Measurements from ENCODE around the gene TMEM140. TPM values are rescaled to one million over a fixed set of nuclear protein-coding genes. Genes with fewer than 3 reads are reported as not detected.
"Not testable (repeated sequence)": the region's sequence is repeated elsewhere in the genome, so short reads cannot be mapped to it uniquely, and the experiment has no call there.

Gene TMEM140
- total RNA-seq, 5 donors from 2014 or later (not counting 1 experiment from before 2014, with no cell fraction given), result 20.7 to 32.7 (median 25.8) TPM

DNA sequence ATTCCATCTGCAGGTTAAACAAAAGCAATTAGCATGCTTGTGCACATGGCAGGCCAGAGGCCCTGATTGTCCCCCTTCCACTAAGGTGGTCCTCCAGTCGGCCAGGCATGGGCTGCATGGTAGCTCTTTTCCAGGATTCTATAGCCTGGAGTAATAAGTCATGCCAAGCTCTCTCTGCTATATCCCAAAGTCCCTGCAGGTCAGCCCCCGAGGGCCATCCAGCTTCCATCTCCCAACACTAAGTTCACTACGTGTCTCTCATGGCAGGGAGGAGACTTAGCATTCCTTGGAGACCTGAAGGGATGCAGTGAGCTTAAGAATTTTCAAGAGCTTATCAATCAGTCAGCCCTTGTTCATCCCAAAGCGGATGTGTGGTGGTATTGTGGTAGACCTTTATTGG is 26.0 kb downstream of the TMEM140 start:
- H3K27me3 Mint-ChIP-seq; DNase-seq; H3K27ac Mint-ChIP-seq; H3K27ac ChIP-seq (ENCODE audit: low read length); H3K27me3 ChIP-seq (replicated peaks in 1 of 2; ENCODE audit: control insufficient read depth in 2 of 2, extremely low read depth in 1 of 2, insufficient read depth in 2 of 2, low read length in 1 of 2); H3K9me3 Mint-ChIP-seq; H3K9me3 ChIP-seq; H3K36me3 ChIP-seq (ENCODE audit: control insufficient read depth in 2 of 2, extremely low read depth in 1 of 2, insufficient read depth in 1 of 2, low read length in 1 of 2); ATAC-seq (replicated peaks in 1 of 4); H3K4me3 Mint-ChIP-seq; H3K4me3 ChIP-seq (ENCODE audit: control insufficient read depth in 1 of 2, extremely low read depth in 1 of 2, low read length in 1 of 2): not testable (repeated sequence)
- WGBS (ENCODE audit: insufficient coverage), result 90% methylated on average over 2 of the region's 4 CpGs
- H3K4me1 ChIP-seq (ENCODE audit: control insufficient read depth in 1 of 2, extremely low read depth in 1 of 2, insufficient read depth in 2 of 2, low read length in 2 of 2), result peaks cover 7 to 25% of the 10 kb centered on the region in 2 experiments
- CTCF ChIA-PET, result interaction anchor here in 1 of 2 donors (2.3 kb wide), 1 partner anchor 188 kb away, joined by 7 read pairs; the partner anchor contains the start of gene AGBL3
- POLR2A ChIA-PET, result interaction anchor here in 1 of 2 donors (0.6 kb wide), 1 partner anchor 98 kb away, joined by 4 read pairs; no protein-coding TSS in a partner anchor
- H3K36me3 Mint-ChIP-seq, result peaks cover 10% of the 10 kb centered on the region
- peaks cover 25 to 26% (median 25%) of the 10 kb centered on the region in 3 donors for H3K4me1 Mint-ChIP-seq

- no peak overlapping the region for H3K27ac Mint-ChIP-seq
- no peak overlapping the region for H3K4me3 ChIP-seq (ENCODE audit: control insufficient read depth in 1 of 2, extremely low read depth in 1 of 2, low read length in 1 of 2)
- H3K4me1 ChIP-seq (ENCODE audit: control insufficient read depth in 1 of 2, extremely low read depth in 1 of 2, insufficient read depth in 2 of 2, low read length in 2 of 2), result peaks cover 0 to 14% of the 10 kb centered on the region in 2 experiments
- no peaks in the 10 kb centered on the region for H3K27me3 ChIP-seq (replicated peaks in 1 of 2; ENCODE audit: control insufficient read depth in 2 of 2, extremely low read depth in 1 of 2, insufficient read depth in 2 of 2, low read length in 1 of 2)
- H3K27ac ChIP-seq (ENCODE audit: low read length), result no peak overlapping the region
- ChIA-PET POLR2A (no interaction called here), CTCF (interaction anchor here in 1 of 2 donors (2.3 kb wide), 1 partner anchor 189 kb away, joined by 7 read pairs; the partner anchor contains the start of gene AGBL3)
- no peak for DNase-seq
- peaks cover 0 to 9% (median 7%) of the 10 kb centered on the region in 3 donors for H3K9me3 Mint-ChIP-seq
- no peak overlapping the region for H3K4me3 Mint-ChIP-seq
- H3K27me3 Mint-ChIP-seq, result no peaks in the 10 kb centered on the region
- no peaks in the 10 kb centered on the region for H3K36me3 ChIP-seq (ENCODE audit: control insufficient read depth in 2 of 2, extremely low read depth in 1 of 2, insufficient read depth in 1 of 2, low read length in 1 of 2)
- H3K9me3 ChIP-seq, result peaks cover 4% of the 10 kb centered on the region
- peaks cover 16% of the 10 kb centered on the region for H3K36me3 Mint-ChIP-seq
- 100% methylated on average over 3 of the region's 7 CpGs for WGBS (ENCODE audit: insufficient coverage)
- ATAC-seq (replicated peaks in 1 of 4), result no peak
- H3K4me1 Mint-ChIP-seq, result peaks cover 14 to 16% (median 15%) of the 10 kb centered on the region in 3 donors
These were observed 27.1 kb downstream of the TMEM140 start for GRCh38 chr7:135174941-135175340.

- peaks cover 22% of the 10 kb centered on the region for H3K36me3 Mint-ChIP-seq
- no peaks in the 10 kb centered on the region for H3K27me3 Mint-ChIP-seq
- 95% methylated on average over 6 of the region's 6 CpGs for WGBS (ENCODE audit: insufficient coverage)
- CTCF ChIA-PET, result no interaction called here
- peaks cover 2 to 3% of the 10 kb centered on the region in 2 donors for H3K36me3 ChIP-seq (ENCODE audit: control insufficient read depth in 2 of 2, extremely low read depth in 1 of 2, insufficient read depth in 1 of 2, low read length in 1 of 2)
- H3K4me1 ChIP-seq (ENCODE audit: control insufficient read depth in 1 of 2, extremely low read depth in 1 of 2, insufficient read depth in 2 of 2, low read length in 2 of 2), result peaks cover 0 to 10% of the 10 kb centered on the region in 2 experiments
- POLR2A ChIA-PET, result no interaction called here
- no peak overlapping the region for H3K27ac ChIP-seq (ENCODE audit: low read length)
- H3K9me3 ChIP-seq, result peaks cover 7% of the 10 kb centered on the region
- H3K4me1 Mint-ChIP-seq, result peaks cover 11 to 12% (median 11%) of the 10 kb centered on the region in 3 donors
- no peak for ATAC-seq (replicated peaks in 1 of 4)
- H3K4me3 Mint-ChIP-seq, result no peak overlapping the region
- no peak overlapping the region for H3K27ac Mint-ChIP-seq
- H3K27me3 ChIP-seq (replicated peaks in 1 of 2; ENCODE audit: control insufficient read depth in 2 of 2, extremely low read depth in 1 of 2, insufficient read depth in 2 of 2, low read length in 1 of 2), result no peaks in the 10 kb centered on the region
- H3K4me3 ChIP-seq (ENCODE audit: control insufficient read depth in 1 of 2, extremely low read depth in 1 of 2, low read length in 1 of 2), result no peak overlapping the region
- peaks cover 0 to 15% (median 13%) of the 10 kb centered on the region in 3 donors for H3K9me3 Mint-ChIP-seq
- no peak for DNase-seq
These were observed 28.1 kb downstream of the TMEM140 start for GRCh38 chr7:135175931-135176330.

GRCh38 chr7:135177028-135177696 is 29.3 kb downstream of the TMEM140 start:
- no peak for ATAC-seq (replicated peaks in 1 of 4)
- H3K9me3 ChIP-seq, result peaks cover 7% of the 10 kb centered on the region
- H3K27me3 Mint-ChIP-seq, result no peaks in the 10 kb centered on the region
- no peak overlapping the region for H3K27ac Mint-ChIP-seq
- H3K4me3 ChIP-seq (ENCODE audit: control insufficient read depth in 1 of 2, extremely low read depth in 1 of 2, low read length in 1 of 2), result no peak overlapping the region
- H3K4me1 Mint-ChIP-seq, result peaks cover under 1 to 7% (median 2%) of the 10 kb centered on the region in 3 donors
- no peaks in the 10 kb centered on the region for H3K27me3 ChIP-seq (replicated peaks in 1 of 2; ENCODE audit: control insufficient read depth in 2 of 2, extremely low read depth in 1 of 2, insufficient read depth in 2 of 2, low read length in 1 of 2)
- CTCF ChIA-PET, result interaction anchor here (0.6 kb wide), 2 partner anchors 10 to 286 kb away, joined by 3 to 5 read pairs; no protein-coding TSS in a partner anchor
- H3K36me3 ChIP-seq (ENCODE audit: control insufficient read depth in 2 of 2, extremely low read depth in 1 of 2, insufficient read depth in 1 of 2, low read length in 1 of 2), result peaks cover 2 to 3% of the 10 kb centered on the region in 2 donors
- WGBS (ENCODE audit: insufficient coverage), result 95% methylated on average over 7 of the region's 9 CpGs
- H3K27ac ChIP-seq (ENCODE audit: low read length), result no peak overlapping the region
- peaks cover 33% of the 10 kb centered on the region for H3K36me3 Mint-ChIP-seq
- peaks cover 0 to 25% (median 23%) of the 10 kb centered on the region in 3 donors for H3K9me3 Mint-ChIP-seq
- H3K4me3 Mint-ChIP-seq, result no peak overlapping the region
- POLR2A ChIA-PET, result interaction anchor here in 1 of 2 donors (1.1 kb wide), 1 partner anchor 10 kb away, joined by 3 read pairs; no protein-coding TSS in a partner anchor
- no peak for DNase-seq
- H3K4me1 ChIP-seq (ENCODE audit: control insufficient read depth in 1 of 2, extremely low read depth in 1 of 2, insufficient read depth in 2 of 2, low read length in 2 of 2), result no peaks in the 10 kb centered on the region

GRCh38 chr7:135178364-135178763 is 30.5 kb downstream of the TMEM140 start:
- ATAC-seq (replicated peaks in 1 of 4) (no peak), DNase-seq (no peak)
- Histone ChIP-seq H3K4me3 (ENCODE audit: control insufficient read depth in 1 of 2, extremely low read depth in 1 of 2, low read length in 1 of 2) (no peak overlapping the region), H3K27ac (ENCODE audit: low read length) (no peak overlapping the region), H3K36me3 (ENCODE audit: control insufficient read depth in 2 of 2, extremely low read depth in 1 of 2, insufficient read depth in 1 of 2, low read length in 1 of 2) (peaks cover 5 to 6% of the 10 kb centered on the region in 2 donors), H3K27me3 (replicated peaks in 1 of 2; ENCODE audit: control insufficient read depth in 2 of 2, extremely low read depth in 1 of 2, insufficient read depth in 2 of 2, low read length in 1 of 2) (no peaks in the 10 kb centered on the region), H3K9me3 (peaks cover 7% of the 10 kb centered on the region), H3K4me1 (ENCODE audit: control insufficient read depth in 1 of 2, extremely low read depth in 1 of 2, insufficient read depth in 2 of 2, low read length in 2 of 2) (no peaks in the 10 kb centered on the region)
- Mint-ChIP-seq H3K27ac (no peak overlapping the region), H3K36me3 (peaks cover 45% of the 10 kb centered on the region), H3K27me3 (no peaks in the 10 kb centered on the region), H3K4me1 (no peaks in the 10 kb centered on the region), H3K9me3 (peaks cover 2 to 32% (median 24%) of the 10 kb centered on the region in 3 donors), H3K4me3 (no peak overlapping the region)
- ChIA-PET CTCF (interaction anchor here in 1 of 2 donors (1.1 kb wide), 1 partner anchor 8 kb away, joined by 4 read pairs; the partner anchor contains the start of gene CYREN), POLR2A (no interaction called here)
- WGBS (ENCODE audit: insufficient coverage), result 100% methylated on average over 3 of the region's 13 CpGs

DNA sequence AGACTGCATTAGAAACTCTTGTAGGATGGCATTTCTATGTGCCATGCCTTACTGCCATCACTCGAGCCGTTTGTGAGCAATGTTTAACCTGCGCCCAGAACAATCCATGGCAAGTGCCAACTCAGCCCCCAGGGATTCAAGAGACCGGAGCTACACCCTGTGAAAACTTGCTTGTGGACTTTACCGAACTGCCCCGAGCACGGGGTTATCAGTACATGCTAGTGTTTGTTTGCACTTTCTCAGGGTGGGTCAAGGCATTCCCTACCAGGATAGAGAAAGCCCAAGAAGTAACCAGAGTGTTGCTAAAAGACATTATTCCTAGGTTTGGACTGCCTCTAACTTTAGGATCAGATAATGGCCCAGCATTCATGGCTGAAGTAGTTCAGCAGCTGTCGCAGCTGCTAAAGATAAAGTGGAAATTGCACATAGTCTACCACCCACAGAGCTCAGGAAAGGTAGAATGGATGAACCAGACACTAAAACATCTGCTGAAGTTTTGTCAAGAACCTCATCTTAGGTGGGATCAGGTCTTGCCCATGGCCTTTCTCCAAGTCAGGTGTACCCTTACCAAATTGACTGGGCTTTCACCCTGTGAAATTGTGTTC is 31.6 kb downstream of the TMEM140 start:
- ChIA-PET POLR2A (interaction anchor here in 1 of 2 donors (0.5 to 0.9 kb wide), 2 partner anchors 21 to 25 kb away, joined by 3 to 5 read pairs; no protein-coding TSS in a partner anchor), CTCF (interaction anchor here in 1 of 2 donors (1.1 kb wide), 1 partner anchor 9 kb away, joined by 4 read pairs; the partner anchor contains the start of gene CYREN)
- Histone ChIP-seq H3K27me3 (replicated peaks in 1 of 2; ENCODE audit: control insufficient read depth in 2 of 2, extremely low read depth in 1 of 2, insufficient read depth in 2 of 2, low read length in 1 of 2) (no peaks in the 10 kb centered on the region), H3K36me3 (ENCODE audit: control insufficient read depth in 2 of 2, extremely low read depth in 1 of 2, insufficient read depth in 1 of 2, low read length in 1 of 2) (peaks cover 6 to 10% of the 10 kb centered on the region in 2 donors), H3K4me3 (ENCODE audit: control insufficient read depth in 1 of 2, extremely low read depth in 1 of 2, low read length in 1 of 2) (no peak overlapping the region), H3K4me1 (ENCODE audit: control insufficient read depth in 1 of 2, extremely low read depth in 1 of 2, insufficient read depth in 2 of 2, low read length in 2 of 2) (no peaks in the 10 kb centered on the region), H3K9me3 (peaks cover 7% of the 10 kb centered on the region), H3K27ac (ENCODE audit: low read length) (no peak overlapping the region)
- DNase-seq (no peak), ATAC-seq (replicated peaks in 1 of 4) (no peak)
- WGBS (ENCODE audit: insufficient coverage), result 96% methylated on average over 7 of the region's 8 CpGs
- Mint-ChIP-seq H3K4me1 (no peaks in the 10 kb centered on the region), H3K27me3 (no peaks in the 10 kb centered on the region), H3K9me3 (peaks cover 11 to 37% (median 30%) of the 10 kb centered on the region in 3 donors), H3K27ac (no peak overlapping the region), H3K36me3 (peaks cover 55% of the 10 kb centered on the region), H3K4me3 (no peak overlapping the region)
